ENCODE data around the gene SF3B3.
A peak's percentile ranks its signal among the peaks of the same experiment; 100 is the strongest.

The SF3B3 gene

GRCh38 chr16:70572050-70572925, 48.7 kb downstream of the SF3B3 start:
- TF ChIP-seq CTCF (IDR thresholded peaks at IDR 0.05; ENCODE audit: extremely low read depth, insufficient read depth, missing control alignments): no peak
- in situ Hi-C loops (cut with MboI; ENCODE audit: low pct_unique_long_range_greater_than_20kb, low sequenced_read_pairs, unreplicated experiment): no loop called here
- DNase-seq (ENCODE audit: low spot score): no peak

DNA sequence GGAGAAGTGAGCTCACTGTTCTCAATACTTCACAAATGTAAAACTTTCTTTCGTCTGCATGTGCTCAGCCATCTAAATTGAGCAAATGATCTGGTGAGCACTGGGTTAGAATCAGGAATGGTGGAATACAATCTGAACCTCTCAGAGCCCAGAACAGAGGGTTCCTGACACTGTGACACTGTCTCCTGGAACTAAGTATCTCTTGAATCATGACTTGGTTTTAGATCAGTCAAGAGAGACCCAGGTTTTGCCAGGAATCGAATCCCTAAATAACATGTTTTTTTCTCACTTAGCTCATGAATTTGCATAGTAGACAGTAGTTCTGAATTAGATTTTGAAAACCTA, 49.3 kb downstream of the SF3B3 start:
- TF ChIP-seq CTCF (IDR thresholded peaks at IDR 0.05; ENCODE audit: extremely low read depth, insufficient read depth, missing control alignments): no peak
- in situ Hi-C loops (cut with MboI; ENCODE audit: low pct_unique_long_range_greater_than_20kb, low sequenced_read_pairs, unreplicated experiment): no loop called here
- DNase-seq (ENCODE audit: low spot score): no peak

DNA sequence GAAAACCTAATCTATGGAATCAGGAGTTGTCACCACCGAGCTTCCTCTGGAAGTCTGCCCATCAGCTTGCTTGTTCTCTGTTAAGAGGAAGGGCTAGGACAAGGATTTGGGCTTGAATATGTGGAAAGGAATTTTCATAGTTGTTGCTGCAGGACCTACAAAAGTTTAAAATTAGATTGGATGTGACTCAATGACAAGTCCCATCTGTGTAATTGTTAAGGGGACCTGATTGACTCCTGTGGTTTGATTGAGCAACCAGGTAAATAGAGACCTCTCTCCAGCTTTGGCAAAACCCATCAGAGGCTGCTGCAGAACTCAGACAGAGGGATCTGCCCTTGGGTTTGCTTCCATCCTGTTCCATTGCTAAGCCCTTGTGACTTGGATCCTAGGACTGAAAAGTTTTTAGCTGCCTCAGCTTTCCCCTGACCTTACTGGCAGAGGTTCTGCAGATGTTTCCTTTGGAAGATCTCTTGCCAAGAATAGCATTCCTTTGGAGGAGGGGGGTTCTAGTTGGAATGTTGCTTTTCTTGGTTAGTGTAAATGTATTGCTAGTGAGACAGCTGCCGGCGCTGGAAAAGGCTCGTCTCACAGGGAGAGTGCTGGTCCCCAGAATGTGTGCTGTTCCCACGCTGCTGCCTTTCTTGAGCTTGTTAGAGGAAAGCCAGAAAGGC, 50.0 kb downstream of the SF3B3 start:
- TF ChIP-seq CTCF (IDR thresholded peaks at IDR 0.05; ENCODE audit: extremely low read depth, insufficient read depth, missing control alignments): no peak
- in situ Hi-C loops (cut with MboI; ENCODE audit: low pct_unique_long_range_greater_than_20kb, low sequenced_read_pairs, unreplicated experiment): no loop called here
- DNase-seq (ENCODE audit: low spot score): no peak

GRCh38 chr16:70574595-70575271, 51.1 kb downstream of the SF3B3 start:
- DNase-seq (ENCODE audit: low spot score): no peak
- in situ Hi-C loops (cut with MboI; ENCODE audit: low pct_unique_long_range_greater_than_20kb, low sequenced_read_pairs, unreplicated experiment): no loop called here
- no peak for TF ChIP-seq CTCF (IDR thresholded peaks at IDR 0.05; ENCODE audit: extremely low read depth, insufficient read depth, missing control alignments)

GRCh38 chr16:70575376-70575775, 51.8 kb downstream of the SF3B3 start:
- DNase-seq (ENCODE audit: low spot score): no peak
- in situ Hi-C loops (cut with MboI; ENCODE audit: low pct_unique_long_range_greater_than_20kb, low sequenced_read_pairs, unreplicated experiment): no loop called here
- no peak for TF ChIP-seq CTCF (IDR thresholded peaks at IDR 0.05; ENCODE audit: extremely low read depth, insufficient read depth, missing control alignments)

DNA sequence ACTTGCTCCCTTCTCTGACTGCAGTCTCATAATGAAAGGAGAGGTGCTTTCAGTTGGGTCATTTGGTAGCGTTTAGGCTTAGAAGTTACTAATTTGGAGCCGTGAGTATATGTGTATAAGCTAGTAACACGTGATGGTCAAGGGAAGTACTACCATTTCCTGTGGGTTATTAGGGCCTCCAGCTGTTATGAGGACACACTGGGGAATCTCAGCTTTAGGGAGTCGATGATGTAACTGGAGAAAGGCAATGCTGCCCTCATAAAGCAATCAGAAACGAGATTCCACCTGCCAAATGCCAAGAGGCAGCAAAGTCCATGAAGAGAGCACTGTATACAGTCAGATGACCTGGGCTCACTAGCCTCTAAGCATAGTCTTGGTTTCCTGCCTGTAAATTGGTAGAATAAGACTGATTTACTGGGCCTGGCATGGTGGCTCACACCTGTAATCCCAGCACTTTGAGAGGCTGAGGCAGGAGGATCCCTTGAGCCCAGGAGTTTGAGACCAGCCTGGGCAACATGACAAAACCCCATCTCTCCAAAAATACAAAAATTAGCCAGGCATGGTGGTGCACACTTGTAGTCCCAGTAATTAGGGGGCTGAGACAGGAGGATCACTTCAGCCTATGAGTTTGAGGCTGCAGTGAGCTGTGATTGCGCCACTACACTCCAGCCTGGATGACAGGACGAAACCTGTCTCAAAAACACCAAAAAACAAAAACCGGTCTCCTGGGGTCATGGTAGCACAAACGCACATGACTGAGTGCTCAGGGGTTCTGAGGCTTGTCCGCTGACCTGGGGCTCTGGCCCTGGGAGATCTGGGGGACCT, 53.0 kb downstream of the SF3B3 start:
- in situ Hi-C loops (cut with MboI; ENCODE audit: low pct_unique_long_range_greater_than_20kb, low sequenced_read_pairs, unreplicated experiment): no loop called here
- TF ChIP-seq CTCF (IDR thresholded peaks at IDR 0.05; ENCODE audit: extremely low read depth, insufficient read depth, missing control alignments): no peak
- peak; percentile 71 for DNase-seq (ENCODE audit: low spot score)
